Eye (tissue), 1 donor: ENCODE results near the gene TMEM198.

Experiments
- DNase-seq: peaks from one replicate; pipeline ENCODE4 v3.0.0-alpha.2; 2015

The TMEM198 gene

DNA sequence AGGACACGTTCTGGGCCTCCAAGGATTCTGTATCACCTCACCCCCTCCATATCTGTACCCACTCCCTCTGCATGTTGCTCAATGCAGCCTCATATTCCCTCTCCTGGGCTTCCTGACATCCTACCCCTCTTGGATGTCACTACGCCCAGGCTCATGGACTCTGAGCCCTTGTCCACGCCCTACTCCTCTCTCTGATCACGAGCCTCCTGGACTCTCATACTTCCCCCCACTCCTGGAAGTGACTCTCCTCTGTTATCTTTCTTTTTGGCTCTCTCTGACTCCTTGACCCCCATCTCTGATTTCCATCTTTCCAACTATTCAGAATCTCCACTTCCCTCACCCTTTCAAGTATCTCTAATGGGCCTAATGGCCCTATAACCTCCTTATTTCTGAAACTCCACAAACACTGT, 2.1 kb downstream of the TMEM198 start:
- no peak for DNase-seq

GRCh38 chr2:219547621-219548020, 3.8 kb downstream of the TMEM198 start:
- no peak for DNase-seq

DNA sequence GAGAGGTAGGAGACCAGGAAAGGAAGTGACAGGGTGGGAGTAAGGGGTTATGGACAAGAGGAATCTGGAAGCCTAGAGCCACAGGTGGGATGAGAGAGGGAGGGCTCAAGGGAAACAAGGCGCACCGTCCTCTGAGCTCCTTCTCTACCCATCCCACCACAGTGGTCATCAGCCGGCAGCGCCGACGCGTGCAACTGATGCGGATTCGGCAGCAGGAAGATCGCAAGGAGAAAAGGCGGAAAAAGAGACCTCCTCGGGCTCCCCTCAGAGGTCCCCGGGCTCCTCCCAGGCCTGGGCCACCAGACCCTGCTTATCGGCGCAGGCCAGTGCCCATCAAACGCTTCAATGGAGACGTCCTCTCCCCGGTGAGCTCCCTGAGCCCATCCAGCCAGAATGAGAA, 5.2 kb downstream of the TMEM198 start:
- no peak for DNase-seq

- DNase-seq, result no peak
Observed at GRCh38 chr2:219549619-219550018, 5.8 kb downstream of the TMEM198 start.

DNA sequence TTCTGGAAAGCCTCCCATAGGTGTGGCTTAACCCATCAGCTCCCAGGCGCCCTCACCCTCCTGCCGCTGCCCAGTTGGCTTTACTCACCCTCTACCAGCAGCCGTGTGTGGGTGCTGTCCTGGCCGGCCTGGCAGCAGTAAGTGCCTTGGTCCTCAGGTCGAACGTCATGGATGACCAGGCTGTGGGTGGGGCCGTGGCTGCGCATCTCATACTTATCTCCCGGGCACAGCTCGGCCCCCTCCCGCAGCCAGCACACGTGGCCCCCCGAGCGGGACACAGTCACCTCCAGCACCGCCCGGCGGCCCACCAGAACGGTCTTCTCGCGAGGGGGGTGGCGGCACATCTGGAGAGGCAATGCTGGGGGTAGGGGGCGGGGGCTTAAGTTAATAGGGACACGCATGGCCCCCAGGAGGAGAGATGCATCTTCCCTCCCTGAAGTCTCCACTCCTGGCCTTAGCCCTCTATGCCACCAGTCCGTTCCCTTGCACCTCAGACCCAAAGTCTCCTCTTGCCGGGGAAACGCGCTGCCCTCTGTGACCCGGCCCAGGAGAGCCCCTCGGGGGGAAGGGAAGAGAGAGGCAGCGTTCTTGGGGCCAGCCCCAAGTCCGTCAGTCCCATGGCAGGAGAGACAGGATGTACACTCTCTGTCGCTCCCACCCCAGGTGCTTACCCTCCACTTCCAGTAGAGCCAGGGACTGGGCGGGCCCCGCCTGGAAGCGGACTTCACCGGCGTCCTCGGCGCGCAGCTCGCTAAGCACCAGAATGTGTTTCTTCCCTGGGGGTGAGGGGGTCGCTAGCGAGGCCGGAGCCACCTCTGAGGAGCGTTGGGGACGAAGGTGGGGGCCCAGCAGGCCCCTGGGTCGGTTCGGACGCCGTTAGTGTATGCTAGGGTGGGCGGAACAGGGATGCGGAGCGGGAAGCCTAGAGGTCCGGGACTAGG, 7.9 kb downstream of the TMEM198 start:
- peak; percentile 50 for DNase-seq

DNA sequence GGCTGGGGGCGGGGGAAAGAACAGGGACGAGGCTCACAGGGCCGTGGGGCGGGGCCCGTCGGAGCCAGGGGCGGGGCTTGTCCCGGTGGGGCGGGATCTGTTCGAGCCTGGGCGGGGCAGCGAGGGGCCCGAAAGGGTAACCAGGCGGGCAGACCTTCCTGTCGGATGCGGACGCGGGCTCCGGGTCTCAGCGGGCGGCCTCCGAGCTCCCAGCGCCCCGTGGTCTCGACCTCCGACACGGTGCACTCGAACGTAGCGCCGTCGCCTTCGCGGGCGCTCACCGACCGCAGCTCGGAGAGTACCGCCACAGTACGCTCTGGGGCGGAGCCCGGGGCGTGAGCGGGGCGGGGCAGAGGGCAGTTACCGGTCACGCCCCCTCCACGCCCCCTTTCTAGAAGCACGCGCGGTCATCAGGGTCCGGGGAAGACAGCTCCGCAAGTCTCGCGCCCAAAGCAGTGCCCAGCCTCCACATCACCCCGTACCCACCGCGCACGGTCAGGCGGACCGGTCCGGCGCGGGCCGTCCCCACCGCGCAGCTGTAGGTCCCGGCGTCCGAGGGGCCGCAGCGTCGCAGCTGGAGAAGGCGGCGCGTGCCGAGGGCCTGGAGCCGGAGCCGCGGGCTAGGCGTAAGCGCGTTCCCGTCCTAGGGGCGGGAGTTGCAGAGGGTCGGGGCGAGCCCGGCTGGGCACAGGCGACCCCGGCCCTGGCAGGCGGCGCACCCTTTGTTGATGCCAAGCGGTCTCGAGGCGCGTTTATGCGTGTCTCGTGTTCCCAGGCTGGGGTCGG, 8.7 kb downstream of the TMEM198 start:
- peak; percentile 96 for DNase-seq

- no peak for DNase-seq
Observed at GRCh38 chr2:219553168-219553417, 9.3 kb downstream of the TMEM198 start.

DNA sequence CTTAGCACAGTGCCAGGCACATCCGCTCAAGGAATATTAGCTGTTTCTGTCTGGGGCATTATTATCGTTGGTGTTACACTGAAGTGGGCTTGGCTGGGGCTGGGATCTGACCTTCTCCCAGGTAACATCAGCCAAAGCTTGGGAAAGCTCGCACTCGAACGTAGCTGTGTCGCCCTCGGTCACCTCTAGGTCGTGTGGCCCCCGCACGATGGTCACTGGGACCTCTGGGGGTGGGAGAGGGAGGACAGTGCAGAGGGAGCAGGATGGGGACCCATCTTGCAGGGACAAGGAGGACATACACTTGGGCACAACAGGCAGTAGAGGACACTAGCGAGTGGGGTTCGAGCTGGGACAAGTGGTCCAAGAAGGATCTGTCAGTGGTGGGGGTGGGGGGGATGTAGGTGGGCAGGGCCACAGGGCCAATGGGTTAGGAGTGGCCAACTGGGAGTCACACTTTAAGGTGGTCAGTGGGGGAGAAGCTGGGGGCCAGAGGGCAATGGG, 9.7 kb downstream of the TMEM198 start:
- no peak for DNase-seq

- no peak for DNase-seq
Observed at GRCh38 chr2:219554350-219554749, 10.5 kb downstream of the TMEM198 start.

GRCh38 chr2:219555956-219556355, 12.1 kb downstream of the TMEM198 start:
- no peak for DNase-seq

DNA sequence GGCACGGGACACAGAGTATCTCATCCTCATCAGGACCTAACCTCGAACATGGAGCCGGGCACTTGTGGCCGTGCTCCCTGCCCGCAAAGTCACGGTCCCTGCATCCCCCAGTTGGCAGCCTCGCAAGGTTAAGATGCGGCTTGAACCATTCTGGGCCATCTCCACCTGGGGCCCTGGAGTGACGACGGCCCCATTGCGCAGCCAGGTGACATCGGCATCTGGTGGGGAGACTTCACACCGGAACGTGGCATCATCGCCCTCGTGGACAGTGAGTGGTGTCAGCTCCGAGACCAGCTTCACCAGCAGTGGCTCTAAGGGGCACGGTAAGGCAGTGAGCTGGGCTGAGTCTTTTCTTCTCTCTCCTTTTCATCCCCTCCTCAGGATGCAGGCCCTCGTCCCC, 12.6 kb downstream of the TMEM198 start:
- DNase-seq, result no peak

- DNase-seq, result no peak
Observed at GRCh38 chr2:219557320-219557719, 13.5 kb downstream of the TMEM198 start.

- DNase-seq, result no peak
Observed at GRCh38 chr2:219557791-219558785, 14.3 kb downstream of the TMEM198 start.

- no peak for DNase-seq
Observed at GRCh38 chr2:219559156-219559915, 15.5 kb downstream of the TMEM198 start.

DNA sequence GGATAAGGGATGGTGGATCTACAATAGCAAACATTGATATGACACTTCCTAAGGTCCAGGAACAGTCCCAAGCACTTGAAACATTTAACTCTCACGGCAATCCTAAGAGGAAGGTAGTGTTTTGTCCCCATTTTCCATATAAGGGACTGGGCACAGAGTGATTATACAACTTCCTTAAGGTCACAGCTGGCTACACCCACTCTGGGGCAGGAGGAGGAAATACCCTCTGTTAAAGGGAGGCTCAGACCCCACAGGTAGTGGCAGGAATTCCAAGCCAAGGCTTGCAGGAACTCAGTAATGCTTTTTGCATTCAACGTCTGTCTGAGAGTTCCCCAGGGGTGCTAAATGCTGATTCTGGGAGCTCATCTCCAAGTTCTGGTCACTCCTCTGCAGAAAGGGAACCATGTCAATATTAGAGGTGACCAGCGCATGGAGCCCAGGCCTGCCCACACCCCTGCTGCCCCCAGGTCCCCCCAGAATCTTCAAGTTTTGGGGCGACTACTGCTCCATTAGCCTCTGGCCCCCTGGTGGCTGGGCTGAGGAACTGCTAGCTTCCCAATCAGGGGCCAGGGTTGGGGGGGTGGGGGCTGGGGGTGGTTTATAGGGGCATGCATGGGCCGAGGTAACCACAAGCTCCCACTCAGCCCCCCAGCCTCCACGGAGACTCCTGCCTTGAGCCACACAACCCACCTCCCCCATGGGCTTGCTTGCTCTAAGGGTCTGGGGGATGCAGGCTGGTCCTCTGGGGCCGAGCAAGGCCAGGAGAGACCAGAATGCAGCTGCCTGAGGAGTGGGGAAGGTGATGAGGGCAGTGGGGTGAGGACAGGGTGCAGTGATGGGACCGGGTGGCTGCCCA, 16.4 kb downstream of the TMEM198 start:
- DNase-seq, result no peak

DNA sequence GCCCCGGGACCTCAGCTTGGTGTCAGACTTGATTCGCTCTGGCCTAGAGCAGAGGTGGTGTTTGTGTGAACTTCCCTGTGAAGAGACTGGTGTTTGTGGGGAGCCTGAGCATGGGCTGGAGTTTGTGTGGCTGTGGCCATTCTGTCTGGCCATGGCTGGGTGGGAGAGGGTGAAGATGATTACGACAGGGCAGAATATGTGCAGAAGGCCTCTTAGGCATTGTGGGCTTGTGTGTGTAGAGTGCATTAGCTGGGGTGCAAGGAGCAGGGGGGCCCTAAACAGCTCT, 17.0 kb downstream of the TMEM198 start:
- no peak for DNase-seq

GRCh38 chr2:219561179-219562048, 17.6 kb downstream of the TMEM198 start:
- DNase-seq, result no peak

DNA sequence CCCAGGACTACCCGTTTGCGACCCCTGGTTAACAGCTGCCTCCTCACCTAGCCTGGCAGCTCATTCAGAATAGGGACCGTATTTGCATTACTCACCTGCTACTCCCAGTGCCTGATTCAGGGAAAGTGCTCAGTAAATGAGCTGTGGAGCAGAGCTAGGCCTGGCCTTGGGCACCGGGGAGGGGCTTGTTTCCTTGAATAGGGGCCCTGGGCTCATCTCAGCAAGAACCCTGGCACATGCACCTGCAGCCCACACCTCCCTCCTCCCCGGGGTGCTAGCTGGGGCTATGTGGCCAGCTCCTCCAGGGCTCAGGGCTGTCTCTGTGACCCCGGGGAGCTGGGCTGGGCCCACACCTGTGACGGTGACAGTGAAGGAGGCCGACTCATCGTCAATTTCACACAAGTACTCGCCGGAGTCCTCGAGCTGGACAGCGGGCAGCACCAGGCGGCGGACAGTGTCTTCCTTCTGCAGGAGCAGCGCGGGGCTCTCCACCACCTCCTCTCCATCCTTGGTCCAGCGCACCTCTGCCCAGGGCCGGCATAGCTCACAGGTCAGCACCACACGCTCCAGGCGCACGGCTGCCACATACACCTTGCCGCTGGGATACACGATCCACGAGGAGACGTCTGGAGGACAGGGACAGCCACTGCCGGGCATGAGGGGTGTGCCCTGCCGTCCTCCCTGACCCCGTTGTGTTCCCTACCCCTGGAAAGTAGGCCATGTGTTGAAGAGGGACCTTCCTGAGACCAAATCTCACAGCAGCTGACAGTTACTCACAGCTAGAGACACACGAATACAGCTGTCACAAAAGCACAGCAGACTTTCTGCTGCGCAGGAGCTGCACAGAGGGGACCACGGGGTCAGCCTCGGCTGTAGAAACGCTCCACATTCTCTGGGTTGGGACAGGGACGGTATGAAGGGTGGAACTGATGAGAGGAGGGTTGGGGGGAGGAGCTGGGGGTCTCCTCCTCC, 18.5 kb downstream of the TMEM198 start:
- DNase-seq, result no peak
